ENCODE results near the gene CCDC9B.

The CCDC9B gene

DNA sequence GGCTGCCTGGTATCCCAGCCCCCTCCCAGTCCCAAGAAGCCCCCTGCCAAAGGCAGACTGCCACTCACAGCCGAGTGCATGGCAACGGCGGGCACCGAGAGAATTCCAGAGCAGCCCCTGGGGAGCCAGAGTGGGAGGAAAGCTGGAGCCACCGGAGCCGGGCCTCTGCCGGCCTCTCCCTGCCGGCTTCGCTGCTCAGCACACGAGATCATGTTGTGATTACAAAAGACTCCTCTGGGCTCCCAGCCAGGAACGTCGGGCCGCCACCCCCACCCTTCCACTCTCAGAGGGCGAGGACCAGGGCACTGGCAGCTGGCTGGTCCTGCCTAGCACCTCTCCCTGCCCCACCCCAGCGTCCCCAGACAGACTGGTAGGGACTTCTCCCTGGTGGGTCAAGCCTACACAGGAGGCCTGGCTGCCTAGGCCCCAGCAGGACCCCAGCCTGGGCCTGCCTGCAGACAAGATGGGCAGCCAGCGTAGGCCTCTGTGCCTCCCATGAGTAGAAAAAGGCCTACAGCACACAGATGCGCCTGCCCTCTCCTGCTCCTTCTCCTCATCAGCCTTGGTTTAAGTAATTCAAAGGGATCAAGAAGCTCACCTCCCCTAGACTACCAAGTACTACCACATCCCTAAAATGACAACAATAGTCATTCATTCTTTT lies at the start of gene CCDC9B:
Gene CCDC9B (minus strand): TSS at position 200 of the 661 bp plus-strand sequence. CDS start 120 bp downstream, at position 80.
- DNase-seq (ENCODE audit: low read depth): no peak

- DNase-seq (ENCODE audit: low read depth): no peak
Observed at GRCh38 chr15:40389824-40390595, 49.3 kb upstream of the CCDC9B start.

- DNase-seq (ENCODE audit: low read depth): no peak
Observed at GRCh38 chr15:40388941-40389823, 48.4 kb upstream of the CCDC9B start.

DNA sequence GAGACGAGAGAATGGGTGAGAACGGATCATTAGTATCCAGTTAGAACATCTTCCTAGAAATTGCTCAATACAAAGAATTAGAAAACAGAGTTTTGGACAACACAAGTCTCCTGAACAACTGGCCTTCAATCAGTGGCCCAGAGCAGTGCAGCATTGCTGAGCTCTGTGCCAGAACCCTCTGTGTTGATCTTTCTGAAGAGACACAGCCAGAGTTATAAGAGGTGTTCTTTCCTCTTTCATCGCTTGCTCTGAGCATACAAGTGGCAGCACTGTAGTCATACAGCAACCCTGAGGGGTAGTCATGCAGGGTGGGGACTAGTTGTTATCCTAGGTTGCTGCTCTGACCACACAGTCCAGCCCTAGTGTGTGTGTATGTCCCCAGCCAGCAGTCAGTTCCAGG lies 45.7 kb upstream of the CCDC9B start:
- DNase-seq (ENCODE audit: low read depth): no peak

DNA sequence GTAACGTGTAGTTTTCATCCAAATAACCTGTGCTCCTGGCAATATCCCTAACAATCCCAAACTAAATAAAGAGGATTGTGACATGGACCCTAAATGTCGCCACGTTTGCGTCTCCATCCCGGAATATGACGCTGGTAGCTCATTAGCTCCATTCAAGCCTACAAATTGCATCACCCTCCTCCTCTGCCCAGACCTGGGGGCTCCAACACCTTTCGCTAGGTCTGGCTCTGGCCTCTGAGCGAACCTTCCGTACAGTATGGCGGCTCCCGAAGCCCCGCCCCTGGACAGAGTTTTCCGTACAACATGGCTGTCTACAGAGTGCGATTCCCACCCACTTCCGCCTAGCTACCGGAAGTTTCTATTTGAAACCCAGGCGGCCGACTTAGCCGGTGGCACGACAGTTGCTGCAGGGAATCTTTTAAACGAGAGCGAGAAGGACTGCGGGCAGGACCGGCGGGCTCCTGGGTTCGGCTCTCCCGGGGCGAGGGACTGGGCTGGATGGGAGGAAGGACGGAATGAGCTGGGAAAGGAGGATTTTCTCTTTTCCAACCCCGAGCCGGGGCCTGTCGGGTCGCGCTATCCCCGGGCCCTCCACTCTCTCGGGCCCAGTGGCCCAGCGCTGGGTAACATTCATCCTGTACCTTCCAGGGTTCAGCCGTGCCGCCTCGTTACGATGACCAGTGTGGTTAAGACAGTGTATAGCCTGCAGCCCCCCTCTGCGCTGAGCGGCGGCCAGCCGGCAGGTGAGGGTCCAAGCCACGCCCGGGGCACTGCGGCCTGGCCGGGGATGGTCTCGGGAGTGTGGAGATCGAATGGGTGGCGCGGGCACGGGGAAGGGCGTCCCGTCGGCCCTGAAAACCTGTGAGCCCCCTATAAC lies 42.1 kb upstream of the CCDC9B start, which contains the start of gene KNSTRN:
Gene KNSTRN (plus strand): TSS at position 142 of the 877 bp plus-strand sequence. CDS start 115 bp downstream, at position 257.
- peak; percentile 91 for DNase-seq (ENCODE audit: low read depth)

GRCh38 chr15:40381818-40382529 lies 41.2 kb upstream of the CCDC9B start:
- DNase-seq (ENCODE audit: low read depth): no peak

DNA sequence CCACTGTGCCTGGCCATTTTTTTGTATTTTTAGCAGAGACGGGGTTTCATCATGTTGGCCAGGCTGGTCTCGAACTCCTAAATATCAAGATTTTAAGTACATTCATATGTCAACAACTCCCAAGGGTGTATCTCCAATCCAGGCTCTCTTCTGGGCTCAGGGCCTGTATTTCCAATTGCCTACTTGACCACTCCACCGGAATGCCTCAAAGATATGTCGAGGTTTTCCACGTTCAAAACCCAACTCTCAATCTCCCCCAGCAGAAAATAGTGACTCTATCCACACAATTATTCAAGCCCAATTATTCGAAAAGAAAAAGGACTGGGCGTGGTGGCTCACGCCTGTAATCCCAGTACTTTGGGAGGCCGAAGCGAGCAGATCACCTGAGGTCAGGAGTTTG lies 39.9 kb upstream of the CCDC9B start:
- no peak for DNase-seq (ENCODE audit: low read depth)

DNA sequence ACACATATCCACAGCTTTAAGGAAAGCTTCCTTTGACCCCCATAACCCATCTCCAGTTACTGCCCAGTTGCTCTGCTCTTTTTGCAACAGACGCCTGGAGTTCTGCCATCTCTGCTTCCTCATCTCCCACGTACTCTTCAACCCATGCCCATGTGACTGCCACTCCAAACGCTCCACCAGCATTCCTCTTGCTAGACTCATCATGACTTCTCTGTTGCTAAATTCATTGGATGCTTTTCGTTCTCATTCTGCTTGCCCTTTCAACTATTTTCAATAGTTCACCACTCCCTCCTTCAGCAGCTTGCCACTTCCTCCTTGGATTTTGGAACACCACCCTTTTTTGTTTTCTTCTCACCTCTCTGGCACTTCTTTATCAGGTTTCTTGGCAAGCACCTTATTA lies 39.1 kb upstream of the CCDC9B start:
- DNase-seq (ENCODE audit: low read depth): no peak

GRCh38 chr15:40379374-40379773 lies 38.6 kb upstream of the CCDC9B start:
- no peak for DNase-seq (ENCODE audit: low read depth)

GRCh38 chr15:40377606-40378005 lies 36.9 kb upstream of the CCDC9B start:
- DNase-seq (ENCODE audit: low read depth): no peak

DNA sequence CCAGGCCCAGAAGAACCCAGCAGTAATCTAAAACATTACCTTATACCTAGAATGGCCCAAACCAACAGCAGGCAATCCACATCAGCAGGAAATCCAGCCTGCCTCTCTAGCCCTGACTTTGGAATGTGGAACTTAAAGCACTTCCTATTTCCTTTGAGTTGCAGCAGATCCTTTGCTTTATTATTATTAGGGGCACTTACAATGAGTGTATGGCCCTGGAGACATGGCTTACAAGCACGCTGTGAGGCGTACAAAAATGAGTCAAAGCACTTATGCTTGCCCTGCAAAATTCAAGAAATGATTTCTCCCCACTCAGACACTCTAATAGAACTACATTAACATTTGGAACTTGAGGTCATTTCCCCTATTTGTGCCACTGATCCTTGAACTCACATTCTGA lies 32.2 kb upstream of the CCDC9B start:
- no peak for DNase-seq (ENCODE audit: low read depth)

- DNase-seq (ENCODE audit: low read depth): no peak
Observed at GRCh38 chr15:40369971-40370370, 29.2 kb upstream of the CCDC9B start.

DNA sequence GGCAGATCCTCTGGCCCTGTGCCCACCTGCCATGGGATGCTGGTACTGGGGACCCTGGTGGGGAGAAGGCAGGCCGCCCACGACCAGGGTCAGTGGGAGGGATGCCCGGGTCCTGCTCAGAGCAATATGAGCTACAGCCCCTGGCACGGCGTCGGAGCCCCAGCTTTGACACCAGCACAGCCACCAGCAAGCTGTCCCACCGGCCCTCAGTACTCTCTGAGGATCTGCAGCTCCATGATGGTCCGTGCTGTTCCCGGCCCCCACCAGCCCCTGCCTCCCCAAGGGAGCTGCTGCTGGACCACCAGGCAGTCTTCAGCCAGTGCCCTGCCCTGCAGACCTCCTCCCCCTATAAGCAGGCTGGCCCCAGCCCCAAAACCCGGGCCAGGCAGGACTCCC lies 28.7 kb upstream of the CCDC9B start:
- no peak for DNase-seq (ENCODE audit: low read depth)

DNA sequence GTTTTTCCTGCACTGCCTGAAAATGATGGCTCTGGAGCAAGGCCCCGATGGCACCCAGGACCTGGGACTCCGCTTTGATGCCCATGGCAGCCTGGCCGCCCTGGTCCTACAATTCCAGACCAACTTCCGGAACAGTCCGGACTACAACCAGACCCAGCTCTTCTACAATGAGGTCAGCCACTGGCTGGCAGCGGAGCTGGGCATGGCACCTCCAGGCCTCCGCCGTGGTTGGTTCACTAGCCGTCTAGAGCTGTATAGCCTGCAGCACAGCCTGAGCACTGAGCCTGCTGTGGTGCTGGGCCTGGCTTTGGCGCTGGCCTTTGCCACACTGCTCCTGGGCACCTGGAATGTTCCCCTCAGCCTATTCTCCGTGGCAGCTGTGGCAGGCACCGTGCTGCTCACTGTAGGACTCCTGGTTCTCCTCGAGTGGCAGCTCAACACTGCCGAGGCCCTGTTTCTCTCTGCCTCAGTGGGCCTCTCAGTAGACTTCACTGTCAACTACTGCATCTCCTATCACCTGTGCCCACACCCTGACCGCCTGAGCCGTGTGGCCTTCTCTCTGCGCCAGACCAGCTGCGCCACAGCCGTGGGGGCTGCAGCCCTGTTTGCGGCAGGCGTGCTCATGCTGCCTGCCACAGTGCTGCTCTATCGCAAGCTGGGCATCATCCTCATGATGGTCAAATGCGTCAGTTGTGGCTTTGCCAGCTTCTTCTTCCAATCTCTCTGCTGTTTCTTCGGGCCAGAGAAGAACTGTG lies 28.2 kb upstream of the CCDC9B start:
- no peak for DNase-seq (ENCODE audit: low read depth)

DNA sequence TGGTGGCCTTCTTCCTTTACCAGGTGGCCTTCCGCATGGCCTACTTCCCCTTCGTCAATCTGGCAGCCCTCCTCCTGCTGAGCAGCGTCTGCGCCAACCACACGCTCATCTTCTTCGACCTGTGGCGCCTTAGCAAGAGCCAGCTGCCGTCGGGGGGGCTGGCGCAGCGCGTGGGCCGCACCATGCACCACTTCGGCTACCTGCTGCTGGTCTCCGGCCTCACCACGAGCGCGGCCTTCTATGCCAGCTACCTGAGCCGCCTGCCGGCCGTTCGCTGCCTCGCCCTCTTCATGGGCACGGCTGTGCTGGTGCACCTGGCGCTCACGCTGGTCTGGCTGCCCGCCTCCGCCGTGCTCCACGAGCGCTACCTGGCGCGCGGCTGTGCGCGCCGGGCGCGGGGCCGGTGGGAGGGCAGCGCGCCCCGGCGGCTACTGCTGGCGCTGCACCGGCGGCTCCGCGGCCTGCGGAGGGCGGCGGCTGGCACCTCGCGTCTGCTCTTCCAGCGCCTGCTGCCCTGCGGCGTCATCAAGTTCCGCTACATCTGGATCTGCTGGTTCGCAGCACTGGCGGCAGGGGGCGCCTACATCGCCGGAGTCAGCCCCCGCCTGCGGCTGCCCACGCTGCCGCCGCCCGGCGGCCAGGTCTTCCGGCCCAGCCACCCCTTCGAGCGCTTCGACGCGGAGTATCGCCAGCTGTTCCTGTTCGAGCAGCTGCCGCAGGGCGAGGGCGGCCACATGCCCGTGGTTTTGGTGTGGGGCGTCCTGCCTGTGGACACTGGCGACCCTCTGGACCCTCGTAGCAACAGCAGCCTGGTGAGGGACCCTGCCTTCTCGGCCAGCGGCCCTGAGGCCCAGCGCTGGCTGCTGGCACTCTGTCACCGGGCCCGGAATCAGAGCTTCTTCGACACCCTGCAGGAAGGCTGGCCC lies 27.2 kb upstream of the CCDC9B start:
- peak; percentile 44 for DNase-seq (ENCODE audit: low read depth)

DNA sequence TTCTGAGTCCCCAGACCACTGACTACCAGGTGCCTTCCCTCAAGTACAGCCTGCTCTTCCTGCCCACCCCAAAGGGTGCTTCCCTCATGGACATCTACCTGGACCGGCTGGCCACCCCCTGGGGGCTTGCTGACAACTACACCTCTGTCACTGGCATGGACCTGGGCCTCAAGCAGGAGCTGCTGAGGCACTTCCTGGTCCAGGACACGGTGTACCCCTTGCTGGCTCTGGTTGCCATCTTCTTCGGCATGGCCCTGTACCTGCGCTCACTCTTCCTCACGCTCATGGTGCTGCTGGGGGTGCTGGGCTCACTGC lies 26.6 kb upstream of the CCDC9B start:
- no peak for DNase-seq (ENCODE audit: low read depth)

DNA sequence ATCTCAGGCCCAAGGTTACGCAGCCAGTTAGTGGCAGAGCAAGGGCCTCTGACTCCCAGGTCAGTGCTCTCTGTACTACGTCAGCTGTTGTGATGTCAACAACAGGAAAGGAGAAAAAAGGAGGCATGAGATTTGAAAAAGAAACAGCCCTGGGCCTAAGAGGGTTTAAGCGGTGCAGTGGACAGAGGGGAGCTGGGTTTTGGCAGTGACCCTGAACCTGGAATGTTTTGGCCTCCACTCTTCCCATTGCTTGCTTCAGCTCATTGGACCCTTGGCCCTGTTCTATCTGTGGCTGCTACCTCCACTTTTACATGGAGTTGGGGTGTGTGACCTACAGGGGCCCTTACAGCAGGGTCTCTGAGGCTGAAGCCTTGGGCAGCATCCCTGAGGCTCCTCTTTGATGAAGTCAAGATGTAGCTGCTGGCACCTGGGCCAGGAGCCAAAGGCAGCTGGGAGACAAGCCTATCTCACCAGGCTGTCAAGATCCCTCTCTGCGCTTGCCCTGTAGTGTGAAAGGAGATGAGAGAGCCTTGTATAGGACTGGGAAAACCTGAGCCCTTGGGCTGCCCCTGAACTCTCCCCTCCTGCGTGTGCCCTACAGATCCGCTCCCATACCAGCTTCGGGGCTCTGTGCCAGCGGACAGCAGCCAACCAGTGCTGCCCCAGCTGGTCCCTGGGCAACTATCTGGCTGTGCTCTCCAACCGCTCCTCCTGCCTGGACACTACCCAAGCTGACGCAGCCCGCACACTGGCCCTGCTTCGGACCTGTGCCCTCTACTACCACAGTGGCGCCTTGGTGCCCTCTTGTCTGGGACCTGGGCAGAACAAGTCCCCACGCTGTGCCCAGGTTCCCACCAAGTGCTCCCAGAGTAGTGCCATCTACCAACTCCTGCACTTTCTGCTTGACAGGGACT lies 26.0 kb upstream of the CCDC9B start:
- DNase-seq (ENCODE audit: low read depth): no peak
